GM12873 (cell line): ENCODE measurements around the gene NDUFV2.

ENCODE experiments used
- CTCF ChIP-seq: IDR thresholded peaks from 2 replicates; pipeline ENCODE4 v1.5.1; 2012; ENCODE audit warnings: low read depth, mild to moderate bottlenecking, moderate library complexity, low read length, control low read depth; ENCODE audit not compliant: insufficient read depth; ENCODE audit errors: missing control alignments

NDUFV2 gene

GRCh38 chr18:9147440-9148202 lies 45.1 kb downstream of the NDUFV2 start:
- peak; percentile 77 for TF ChIP-seq CTCF

- TF ChIP-seq CTCF = no peak
Measured at GRCh38 chr18:9148203-9148552, 45.7 kb downstream of the NDUFV2 start.

- no peak for TF ChIP-seq CTCF
Measured at GRCh38 chr18:9150121-9150520, 47.6 kb downstream of the NDUFV2 start.

GRCh38 chr18:9153256-9153655 lies 50.8 kb downstream of the NDUFV2 start:
- TF ChIP-seq CTCF = no peak

GRCh38 chr18:9156604-9157249 lies 54.2 kb downstream of the NDUFV2 start:
- no peak for TF ChIP-seq CTCF

- TF ChIP-seq CTCF = no peak
Measured at GRCh38 chr18:9157806-9158205, 55.3 kb downstream of the NDUFV2 start.

GRCh38 chr18:9160014-9160413 lies 57.5 kb downstream of the NDUFV2 start:
- no peak for TF ChIP-seq CTCF
